Measurements from ENCODE around the gene LUC7L2.
"Not testable (repeated sequence)": the region's sequence is repeated elsewhere in the genome, so short reads cannot be mapped to it uniquely, and the experiment has no call there.

LUC7L2 gene

GRCh38 chr7:139457153-139457946 is 97.7 kb downstream of the LUC7L2 start:
- DNase-seq (ENCODE audit: insufficient read length), result no peak
- FAIRE-seq, result no peak
- no peak for TF ChIP-seq POLR2AphosphoS5 (IDR thresholded peaks at IDR 0.05; ENCODE audit: low read depth, low read length)
- TF ChIP-seq POLR2A (IDR thresholded peaks at IDR 0.05; ENCODE audit: low read depth, low read length), result no peak
- no peak for TF ChIP-seq TAF1 (IDR thresholded peaks at IDR 0.05; ENCODE audit: borderline replicate concordance, low read depth, low read length)

- not testable (repeated sequence) for FAIRE-seq
Observed at GRCh38 chr7:139463421-139463820, 103.7 kb downstream of the LUC7L2 start.

GRCh38 chr7:139464511-139464910 is 104.8 kb downstream of the LUC7L2 start:
- not testable (repeated sequence) for DNase-seq (ENCODE audit: insufficient read length); FAIRE-seq

More at GRCh38 chr7:139463421-139463820, 103.7 kb downstream of the LUC7L2 start:
- not testable (repeated sequence) for DNase-seq (ENCODE audit: insufficient read length)

- DNase-seq (ENCODE audit: insufficient read length); FAIRE-seq: not testable (repeated sequence)
Observed at GRCh38 chr7:139465072-139465471, 105.4 kb downstream of the LUC7L2 start.

- not testable (repeated sequence) for DNase-seq (ENCODE audit: insufficient read length); FAIRE-seq
Observed at GRCh38 chr7:139467729-139468128, 108.0 kb downstream of the LUC7L2 start.

- not testable (repeated sequence) for DNase-seq (ENCODE audit: insufficient read length); FAIRE-seq
Observed at GRCh38 chr7:139468281-139468680, 108.6 kb downstream of the LUC7L2 start.

GRCh38 chr7:139471740-139472353 is 112.2 kb downstream of the LUC7L2 start:
- no peak for FAIRE-seq
- no peak for DNase-seq (ENCODE audit: insufficient read length)
- TF ChIP-seq POLR2AphosphoS5 (IDR thresholded peaks at IDR 0.05; ENCODE audit: low read depth, low read length) (no peak), POLR2A (IDR thresholded peaks at IDR 0.05; ENCODE audit: low read depth, low read length) (no peak), TAF1 (IDR thresholded peaks at IDR 0.05; ENCODE audit: borderline replicate concordance, low read depth, low read length) (no peak)
